Measurements from ENCODE around the gene CCNY.

DNA sequence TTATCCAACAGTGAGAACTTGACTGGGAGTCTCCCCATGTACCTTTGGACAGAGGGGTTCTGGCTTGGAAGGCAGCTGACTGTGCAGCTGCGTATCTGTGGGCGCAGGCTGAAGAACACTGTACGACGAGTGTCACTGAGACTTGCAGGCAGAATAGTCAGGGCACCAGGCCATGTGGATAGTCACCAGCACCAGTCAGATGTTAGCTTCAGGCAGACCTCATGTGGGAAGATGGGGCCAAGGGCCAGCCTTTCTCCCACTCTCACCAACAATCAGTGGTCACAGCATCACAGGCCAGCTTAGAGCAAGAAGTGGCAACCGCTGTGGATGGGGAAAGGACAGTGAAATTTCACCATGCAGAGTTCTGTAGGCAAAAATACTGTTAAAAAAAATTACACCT is 225.4 kb downstream of the CCNY start:
- TF ChIP-seq, protein P1, sequence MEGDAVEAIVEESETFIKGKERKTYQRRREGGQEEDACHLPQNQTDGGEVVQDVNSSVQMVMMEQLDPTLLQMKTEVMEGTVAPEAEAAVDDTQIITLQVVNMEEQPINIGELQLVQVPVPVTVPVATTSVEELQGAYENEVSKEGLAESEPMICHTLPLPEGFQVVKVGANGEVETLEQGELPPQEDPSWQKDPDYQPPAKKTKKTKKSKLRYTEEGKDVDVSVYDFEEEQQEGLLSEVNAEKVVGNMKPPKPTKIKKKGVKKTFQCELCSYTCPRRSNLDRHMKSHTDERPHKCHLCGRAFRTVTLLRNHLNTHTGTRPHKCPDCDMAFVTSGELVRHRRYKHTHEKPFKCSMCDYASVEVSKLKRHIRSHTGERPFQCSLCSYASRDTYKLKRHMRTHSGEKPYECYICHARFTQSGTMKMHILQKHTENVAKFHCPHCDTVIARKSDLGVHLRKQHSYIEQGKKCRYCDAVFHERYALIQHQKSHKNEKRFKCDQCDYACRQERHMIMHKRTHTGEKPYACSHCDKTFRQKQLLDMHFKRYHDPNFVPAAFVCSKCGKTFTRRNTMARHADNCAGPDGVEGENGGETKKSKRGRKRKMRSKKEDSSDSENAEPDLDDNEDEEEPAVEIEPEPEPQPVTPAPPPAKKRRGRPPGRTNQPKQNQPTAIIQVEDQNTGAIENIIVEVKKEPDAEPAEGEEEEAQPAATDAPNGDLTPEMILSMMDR (conservative IDR thresholded peaks at IDR 0.05 in 1 of 2, IDR thresholded peaks at IDR 0.05 in 1 of 2; ENCODE audit: extremely low read depth in 1 of 2, insufficient read depth in 1 of 2, low read depth in 1 of 2, low read length in 2 of 2): no peak
- TF ChIP-seq EZH2 (IDR thresholded peaks at IDR 0.05; ENCODE audit: borderline replicate concordance, low read length): no peak

All from mammary epithelial cell (primary cell).